Measurements from ENCODE around the gene SLAMF1. TPM values are rescaled to one million over a fixed set of nuclear protein-coding genes. Genes with fewer than 3 reads are reported as not detected.

SLAMF1 gene
- total RNA-seq, 1 donor from 2014 or later: not detected

GRCh38 chr1:160646180-160646579 is 664 bp downstream of the SLAMF1 start:
- Histone ChIP-seq H3K27me3 (no peaks in the 10 kb centered on the region), H3K9me3 (no peaks in the 10 kb centered on the region), H3K27ac (no peak overlapping the region), H3K4me1 (no peaks in the 10 kb centered on the region), H3K4me3 (no peak overlapping the region), H3K36me3 (no peaks in the 10 kb centered on the region)
- no peak for DNase-seq (ENCODE audit: low spot score in 2 of 2)
- TF ChIP-seq CTCF (IDR thresholded peaks at IDR 0.05): no peak
- intact Hi-C loops (cut with DNase I): no loop called here

GRCh38 chr1:160645386-160646130 is 1.3 kb downstream of the SLAMF1 start:
- no peak overlapping the region for H3K27ac ChIP-seq
- DNase-seq (ENCODE audit: low spot score in 2 of 2): no peak
- H3K36me3 ChIP-seq: no peaks in the 10 kb centered on the region
- H3K27me3 ChIP-seq: no peaks in the 10 kb centered on the region
- intact Hi-C loops (cut with DNase I): no loop called here
- no peak overlapping the region for H3K4me3 ChIP-seq
- no peaks in the 10 kb centered on the region for H3K4me1 ChIP-seq
- no peaks in the 10 kb centered on the region for H3K9me3 ChIP-seq
- no peak for TF ChIP-seq CTCF (IDR thresholded peaks at IDR 0.05)

- TF ChIP-seq CTCF (IDR thresholded peaks at IDR 0.05): no peak
- intact Hi-C loops (cut with DNase I): no loop called here
- DNase-seq (ENCODE audit: low spot score in 2 of 2): no peak
- Histone ChIP-seq H3K27me3 (no peaks in the 10 kb centered on the region), H3K36me3 (no peaks in the 10 kb centered on the region), H3K9me3 (no peaks in the 10 kb centered on the region), H3K4me3 (no peak overlapping the region), H3K4me1 (no peaks in the 10 kb centered on the region), H3K27ac (no peak overlapping the region)
Measured at GRCh38 chr1:160644399-160644798, 2.4 kb downstream of the SLAMF1 start.

- Histone ChIP-seq H3K36me3 (no peaks in the 10 kb centered on the region), H3K4me1 (no peaks in the 10 kb centered on the region), H3K9me3 (no peaks in the 10 kb centered on the region), H3K4me3 (no peak overlapping the region), H3K27me3 (no peaks in the 10 kb centered on the region), H3K27ac (no peak overlapping the region)
- no peak for TF ChIP-seq CTCF (IDR thresholded peaks at IDR 0.05)
- intact Hi-C loops (cut with DNase I): no loop called here
- no peak for DNase-seq (ENCODE audit: low spot score in 2 of 2)
Measured at GRCh38 chr1:160643138-160643537, 3.7 kb downstream of the SLAMF1 start.

GRCh38 chr1:160642281-160642644 is 4.6 kb downstream of the SLAMF1 start:
- H3K27ac ChIP-seq: no peak overlapping the region
- intact Hi-C loops (cut with DNase I): no loop called here
- DNase-seq (ENCODE audit: low spot score in 2 of 2): no peak
- H3K4me3 ChIP-seq: no peak overlapping the region
- H3K9me3 ChIP-seq: no peaks in the 10 kb centered on the region
- no peaks in the 10 kb centered on the region for H3K36me3 ChIP-seq
- TF ChIP-seq CTCF (IDR thresholded peaks at IDR 0.05): no peak
- H3K27me3 ChIP-seq: no peaks in the 10 kb centered on the region
- H3K4me1 ChIP-seq: no peaks in the 10 kb centered on the region
